RPMI8226 (cell line): Measurements from ENCODE around the gene STXBP6.
"Not testable (repeated sequence)": the region's sequence is repeated elsewhere in the genome, so short reads cannot be mapped to it uniquely, and the experiment has no call there.

ENCODE experiments used
- DNase-seq: peaks from one replicate; pipeline ENCODE4 v3.0.0-alpha.2; 2015

Gene STXBP6

GRCh38 chr14:24948261-24948847 is 101.6 kb downstream of the STXBP6 start:
- DNase-seq, result no peak

- DNase-seq, result no peak
Measured at GRCh38 chr14:24947131-24947530, 102.8 kb downstream of the STXBP6 start.

GRCh38 chr14:24944800-24945199 is 105.1 kb downstream of the STXBP6 start:
- no peak for DNase-seq

- no peak for DNase-seq
Measured at GRCh38 chr14:24943024-24943423, 106.9 kb downstream of the STXBP6 start.

- peak; percentile 67 for DNase-seq
Measured at GRCh38 chr14:24941719-24942118, 108.2 kb downstream of the STXBP6 start.

- no peak for DNase-seq
Measured at GRCh38 chr14:24940213-24940783, 109.6 kb downstream of the STXBP6 start.

GRCh38 chr14:24938593-24938992 is 111.4 kb downstream of the STXBP6 start:
- no peak for DNase-seq

GRCh38 chr14:24937300-24937699 is 112.6 kb downstream of the STXBP6 start:
- DNase-seq, result no peak

- DNase-seq, result not testable (repeated sequence)
Measured at GRCh38 chr14:24936773-24937172, 113.2 kb downstream of the STXBP6 start.

- no peak for DNase-seq
Measured at GRCh38 chr14:24935796-24936195, 114.2 kb downstream of the STXBP6 start.

GRCh38 chr14:24928386-24928900 is 121.5 kb downstream of the STXBP6 start:
- DNase-seq, result no peak

GRCh38 chr14:24927809-24928208 is 122.1 kb downstream of the STXBP6 start:
- DNase-seq, result no peak

GRCh38 chr14:24925771-24926374 is 124.1 kb downstream of the STXBP6 start:
- no peak for DNase-seq

- DNase-seq, result no peak
Measured at GRCh38 chr14:24924544-24924943, 125.4 kb downstream of the STXBP6 start.

GRCh38 chr14:24921903-24922302 is 128.0 kb downstream of the STXBP6 start:
- DNase-seq, result no peak

GRCh38 chr14:24920265-24921075 is 129.5 kb downstream of the STXBP6 start:
- DNase-seq, result no peak

- DNase-seq, result no peak
Measured at GRCh38 chr14:24918822-24919221, 131.1 kb downstream of the STXBP6 start.

GRCh38 chr14:24915958-24916595 is 133.9 kb downstream of the STXBP6 start:
- DNase-seq, result no peak

- DNase-seq, result no peak
Measured at GRCh38 chr14:24915403-24915921, 134.5 kb downstream of the STXBP6 start.

GRCh38 chr14:24913746-24914145 is 136.2 kb downstream of the STXBP6 start:
- no peak for DNase-seq

GRCh38 chr14:24913021-24913420 is 136.9 kb downstream of the STXBP6 start:
- no peak for DNase-seq

- peak; percentile 2 for DNase-seq
Measured at GRCh38 chr14:24911324-24912109, 138.4 kb downstream of the STXBP6 start.
